ENCODE data around the gene LRMDA. TPM values are rescaled to one million over a fixed set of nuclear protein-coding genes. Genes with fewer than 3 reads are reported as not detected.
A peak's percentile ranks its signal among the peaks of the same experiment; 100 is the strongest.

LRMDA gene
- total and polyA plus RNA-seq, 2 of the 13 experiments (the other 11 are each of a cell fraction or from before 2014, with no cell fraction given), result 13.4 to 22.0 TPM

DNA sequence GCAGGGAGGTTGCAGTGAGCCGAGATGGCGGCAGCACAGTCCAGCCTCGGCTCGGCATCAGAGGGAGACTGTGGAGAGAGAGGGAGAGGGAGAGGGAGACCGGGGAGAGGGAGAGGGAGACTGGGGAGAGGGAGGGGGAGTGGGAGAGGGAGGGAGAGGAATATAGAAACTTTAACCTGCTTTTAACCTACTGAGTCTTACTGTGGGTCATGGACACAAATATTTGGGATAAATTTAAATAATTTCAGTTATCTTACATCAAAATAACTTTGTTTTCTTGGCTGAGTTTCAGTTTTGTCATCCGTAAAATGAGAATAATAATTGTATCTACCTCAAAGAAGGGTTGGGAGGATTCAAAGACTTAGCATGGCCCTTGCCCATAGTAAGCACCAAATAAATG is 319.8 kb downstream of the LRMDA start:
- ATAC-seq, result no peak
- FAIRE-seq, result no peak
- in situ Hi-C loops (cut with HindIII; ENCODE audit: extremely low pct_ligation_motif_present, low pct_unique_long_range_greater_than_20kb) (no loop called here), intact Hi-C loops (cut with micrococcal nuclease; ENCODE audit: unreplicated experiment) (no loop called here)
- H3K4me2 ChIP-seq (ENCODE audit: low read depth, low read length), result no peak overlapping the region
- 98% methylated on average over 6 of the region's 6 CpGs for WGBS (ENCODE audit: low lambda C conversion rate)
- no peak overlapping the region for H3K27ac ChIP-seq (ENCODE audit: extremely low read length, insufficient read depth, low read length)
- ChIA-PET CTCF (ENCODE audit: low intra/inter-chr PET ratio, low total read pairs) (no interaction called here), POLR2A (no interaction called here)
- no peak overlapping the region for H3K9ac ChIP-seq (ENCODE audit: insufficient read depth, low read depth, low read length)
- no peak overlapping the region for H3K4me3 ChIP-seq (replicated peaks in 1 of 3; ENCODE audit: insufficient read depth in 1 of 3, low read depth in 2 of 3, low read length in 3 of 3)
- BruUV-seq (replicated peaks), result no TSS peak
- H3K27me3 ChIP-seq (ENCODE audit: control insufficient read depth in 1 of 2, insufficient read depth in 2 of 2, low read length in 2 of 2), result no peaks in the 10 kb centered on the region
- H2AFZ ChIP-seq (ENCODE audit: low read length), result no peak overlapping the region
- DNase-seq (ENCODE audit: low spot score), result no peak
- H3K4me1 ChIP-seq (ENCODE audit: insufficient read depth, low read length), result peaks cover 41% of the 10 kb centered on the region
- H3K9me3 ChIP-seq (ENCODE audit: low read length), result no peaks in the 10 kb centered on the region
- no peaks in the 10 kb centered on the region for H3K36me3 ChIP-seq (replicated peaks in 1 of 2; ENCODE audit: control insufficient read depth in 1 of 2, insufficient read depth in 2 of 2, low read length in 2 of 2)
- peaks cover 2% of the 10 kb centered on the region for H3K79me2 ChIP-seq (ENCODE audit: insufficient read depth, low read length)
- no peaks in the 10 kb centered on the region for H4K20me1 ChIP-seq (ENCODE audit: insufficient read depth, low read length)
- TF ChIP-seq RBAK (CRISPR knock-in tag; IDR thresholded peaks at IDR 0.05) (no peak), HNRNPK (IDR thresholded peaks at IDR 0.05; ENCODE audit: low read depth, low read length, poor library complexity, severe bottlenecking) (peak; percentile 92)

DNA sequence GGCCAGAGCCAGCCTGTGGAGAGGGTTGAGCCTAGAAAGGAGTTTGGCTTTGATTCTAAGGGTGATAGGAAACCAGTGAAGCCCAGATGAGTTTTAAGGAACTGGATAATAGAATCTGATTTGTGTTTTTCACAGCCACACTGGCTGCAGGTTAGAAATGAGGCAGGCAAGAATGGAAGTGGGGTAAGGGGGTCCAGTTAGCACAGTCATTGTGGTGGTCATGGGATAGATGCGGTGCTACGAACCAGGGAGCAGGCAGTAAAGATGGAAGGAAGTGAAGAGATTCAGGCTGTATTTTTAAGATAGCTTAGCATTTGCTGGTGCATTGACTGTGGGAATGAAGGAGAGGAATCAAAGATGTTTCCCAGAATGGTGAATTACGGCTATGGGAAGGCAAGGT is 322.2 kb downstream of the LRMDA start:
- CTCF ChIA-PET (ENCODE audit: low intra/inter-chr PET ratio, low total read pairs), result no interaction called here
- 97% methylated on average over 3 of the region's 3 CpGs for WGBS (ENCODE audit: low lambda C conversion rate)
- POLR2A ChIA-PET, result interaction anchor here (1.7 kb wide), 1 partner anchor 351 kb away, joined by 4 read pairs; no protein-coding TSS in a partner anchor

More for the DNA sequence above, 322.2 kb downstream of the LRMDA start:
- Histone ChIP-seq H3K27ac (ENCODE audit: extremely low read length, insufficient read depth, low read length) (no peak overlapping the region), H3K4me1 (ENCODE audit: insufficient read depth, low read length) (peaks cover 43% of the 10 kb centered on the region), H3K4me2 (ENCODE audit: low read depth, low read length) (no peak overlapping the region), H4K20me1 (ENCODE audit: insufficient read depth, low read length) (no peaks in the 10 kb centered on the region), H3K9me3 (ENCODE audit: low read length) (no peaks in the 10 kb centered on the region), H3K27me3 (ENCODE audit: control insufficient read depth in 1 of 2, insufficient read depth in 2 of 2, low read length in 2 of 2) (no peaks in the 10 kb centered on the region), H3K9ac (ENCODE audit: insufficient read depth, low read depth, low read length) (no peak overlapping the region), H3K36me3 (replicated peaks in 1 of 2; ENCODE audit: control insufficient read depth in 1 of 2, insufficient read depth in 2 of 2, low read length in 2 of 2) (no peaks in the 10 kb centered on the region), H2AFZ (ENCODE audit: low read length) (no peak overlapping the region), H3K4me3 (replicated peaks in 1 of 3; ENCODE audit: insufficient read depth in 1 of 3, low read depth in 2 of 3, low read length in 3 of 3) (no peak overlapping the region), H3K79me2 (ENCODE audit: insufficient read depth, low read length) (peaks cover 2% of the 10 kb centered on the region)
- in situ Hi-C loops (cut with HindIII; ENCODE audit: extremely low pct_ligation_motif_present, low pct_unique_long_range_greater_than_20kb) (no loop called here), intact Hi-C loops (cut with micrococcal nuclease; ENCODE audit: unreplicated experiment) (no loop called here)
- ATAC-seq, result no peak
- BruUV-seq (replicated peaks), result no TSS peak
- TF ChIP-seq KDM3A (CRISPR knock-in tag; IDR thresholded peaks at IDR 0.05; ENCODE audit: low read depth) (no peak), ZNF546 (CRISPR knock-in tag; conservative IDR thresholded peaks at IDR 0.05) (no peak), ZNF530 (CRISPR knock-in tag; IDR thresholded peaks at IDR 0.05; ENCODE audit: low read depth) (no peak), IRF2 (CRISPR knock-in tag; IDR thresholded peaks at IDR 0.05) (no peak), HNRNPLL (IDR thresholded peaks at IDR 0.05; ENCODE audit: low read depth, low read length, poor library complexity, severe bottlenecking) (no peak), SOX6 (IDR thresholded peaks at IDR 0.05) (no peak), SOX6 (CRISPR knock-in tag; IDR thresholded peaks at IDR 0.05) (no peak)
- TF ChIP-seq, protein P1, sequence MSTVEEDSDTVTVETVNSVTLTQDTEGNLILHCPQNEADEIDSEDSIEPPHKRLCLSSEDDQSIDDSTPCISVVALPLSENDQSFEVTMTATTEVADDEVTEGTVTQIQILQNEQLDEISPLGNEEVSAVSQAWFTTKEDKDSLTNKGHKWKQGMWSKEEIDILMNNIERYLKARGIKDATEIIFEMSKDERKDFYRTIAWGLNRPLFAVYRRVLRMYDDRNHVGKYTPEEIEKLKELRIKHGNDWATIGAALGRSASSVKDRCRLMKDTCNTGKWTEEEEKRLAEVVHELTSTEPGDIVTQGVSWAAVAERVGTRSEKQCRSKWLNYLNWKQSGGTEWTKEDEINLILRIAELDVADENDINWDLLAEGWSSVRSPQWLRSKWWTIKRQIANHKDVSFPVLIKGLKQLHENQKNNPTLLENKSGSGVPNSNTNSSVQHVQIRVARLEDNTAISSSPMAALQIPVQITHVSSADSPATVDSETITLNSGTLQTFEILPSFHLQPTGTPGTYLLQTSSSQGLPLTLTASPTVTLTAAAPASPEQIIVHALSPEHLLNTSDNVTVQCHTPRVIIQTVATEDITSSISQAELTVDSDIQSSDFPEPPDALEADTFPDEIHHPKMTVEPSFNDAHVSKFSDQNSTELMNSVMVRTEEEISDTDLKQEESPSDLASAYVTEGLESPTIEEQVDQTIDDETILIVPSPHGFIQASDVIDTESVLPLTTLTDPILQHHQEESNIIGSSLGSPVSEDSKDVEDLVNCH (CRISPR knock-in tag; IDR thresholded peaks at IDR 0.05), result no peak
- TF ChIP-seq, protein P2, sequence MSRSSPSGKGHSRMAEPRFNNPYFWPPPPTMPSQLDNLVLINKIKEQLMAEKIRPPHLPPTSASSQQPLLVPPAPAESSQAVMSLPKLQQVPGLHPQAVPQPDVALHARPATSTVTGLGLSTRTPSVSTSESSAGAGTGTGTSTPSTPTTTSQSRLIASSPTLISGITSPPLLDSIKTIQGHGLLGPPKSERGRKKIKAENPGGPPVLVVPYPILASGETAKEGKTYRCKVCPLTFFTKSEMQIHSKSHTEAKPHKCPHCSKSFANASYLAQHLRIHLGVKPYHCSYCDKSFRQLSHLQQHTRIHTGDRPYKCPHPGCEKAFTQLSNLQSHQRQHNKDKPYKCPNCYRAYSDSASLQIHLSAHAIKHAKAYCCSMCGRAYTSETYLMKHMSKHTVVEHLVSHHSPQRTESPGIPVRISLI (CRISPR knock-in tag; IDR thresholded peaks at IDR 0.05; ENCODE audit: borderline replicate concordance), result no peak
- DNase-seq (ENCODE audit: low spot score), result no peak
- FAIRE-seq, result no peak

Measured in HepG2 (cell line).